Measurements from ENCODE around the gene IRS1.

IRS1 gene

DNA sequence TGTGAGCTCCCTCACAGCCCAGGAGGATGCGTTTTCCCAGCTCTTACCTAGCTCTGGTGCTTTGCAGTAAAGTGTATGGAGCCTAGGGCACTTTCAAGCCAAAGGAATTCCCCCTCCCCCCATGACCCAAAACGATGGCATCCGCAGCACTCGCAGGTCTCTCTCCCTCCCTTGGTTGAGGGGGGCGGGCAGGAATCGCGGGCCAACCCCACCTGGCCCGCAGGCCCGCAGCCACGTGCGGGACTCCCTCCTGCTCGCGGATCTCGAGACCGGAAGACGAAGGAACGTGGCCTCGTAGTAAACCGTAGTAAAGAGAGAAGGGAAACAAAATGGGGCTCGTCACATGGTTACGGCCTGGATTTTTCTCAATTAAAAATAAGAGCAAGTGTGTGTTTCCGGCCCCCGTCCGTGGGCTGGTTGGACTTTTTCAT is 8.5 kb downstream of the IRS1 start:
- peak; percentile 59 for DNase-seq (ENCODE audit: low read depth)

DNA sequence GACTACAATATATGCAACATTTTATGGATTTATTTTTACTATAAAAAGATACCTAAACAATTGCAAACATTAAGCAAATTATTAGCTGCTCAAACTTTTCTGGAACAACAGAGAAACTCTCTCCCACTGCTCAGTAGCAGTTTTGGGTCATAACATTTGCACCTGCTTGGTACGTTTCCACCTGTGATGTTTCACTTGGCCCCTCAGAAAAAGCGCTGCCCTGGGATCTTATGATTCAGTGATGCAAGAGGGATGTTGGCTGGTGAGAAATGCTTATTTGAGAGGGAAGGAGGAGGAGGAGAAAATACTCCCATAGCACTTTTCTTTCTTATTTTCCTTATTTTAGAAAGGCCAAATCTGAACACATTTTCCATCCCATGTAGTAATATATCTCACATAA is 9.2 kb downstream of the IRS1 start:
- DNase-seq (ENCODE audit: low read depth) = no peak

DNA sequence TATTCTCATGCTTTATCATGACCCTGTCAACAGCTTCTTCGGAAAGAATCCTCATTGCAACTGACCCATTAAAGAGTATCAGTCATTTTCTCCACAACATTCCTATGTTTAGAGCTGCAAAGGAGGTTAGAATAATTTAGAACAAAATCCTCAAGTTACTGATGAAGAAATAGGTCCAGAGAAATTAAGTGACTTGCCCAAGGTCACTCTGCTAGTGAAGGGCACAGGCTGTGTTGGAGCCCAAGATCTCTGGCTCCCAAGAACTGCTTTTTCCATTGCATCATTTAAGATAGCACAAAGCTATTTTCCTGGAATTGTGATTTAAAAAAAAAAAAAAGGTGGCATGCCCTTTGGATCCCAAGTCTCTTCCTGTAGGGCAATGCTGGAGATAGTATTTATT is 9.6 kb downstream of the IRS1 start:
- no peak for DNase-seq (ENCODE audit: low read depth)

DNA sequence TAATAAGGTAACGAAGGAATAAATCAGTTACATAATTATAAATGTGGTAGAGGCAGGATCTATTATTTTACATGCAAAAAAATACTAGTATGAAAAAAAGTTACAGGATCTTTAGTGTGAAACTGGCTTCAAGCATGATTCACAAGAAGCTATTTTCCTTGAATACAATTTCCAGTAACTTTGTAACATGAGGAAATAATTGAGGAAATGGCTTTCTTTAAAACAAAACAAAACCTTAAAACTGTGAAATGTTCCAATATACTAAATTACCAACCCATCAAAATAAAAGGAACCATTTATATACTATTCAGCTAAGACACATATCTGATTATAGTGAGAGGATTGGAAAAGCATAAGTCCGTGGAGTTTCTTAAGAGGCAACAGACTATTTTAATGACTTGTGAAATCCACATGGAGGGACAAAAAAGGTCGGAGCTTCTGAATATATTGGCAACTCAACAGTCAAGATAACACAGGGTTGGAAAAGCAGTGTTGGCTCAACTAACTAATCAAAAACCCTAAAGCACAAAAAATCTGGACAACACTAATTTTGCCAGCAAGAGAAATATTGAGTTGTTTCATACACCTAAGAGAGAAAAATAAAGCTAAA is 10.6 kb downstream of the IRS1 start:
- no peak for DNase-seq (ENCODE audit: low read depth)

DNA sequence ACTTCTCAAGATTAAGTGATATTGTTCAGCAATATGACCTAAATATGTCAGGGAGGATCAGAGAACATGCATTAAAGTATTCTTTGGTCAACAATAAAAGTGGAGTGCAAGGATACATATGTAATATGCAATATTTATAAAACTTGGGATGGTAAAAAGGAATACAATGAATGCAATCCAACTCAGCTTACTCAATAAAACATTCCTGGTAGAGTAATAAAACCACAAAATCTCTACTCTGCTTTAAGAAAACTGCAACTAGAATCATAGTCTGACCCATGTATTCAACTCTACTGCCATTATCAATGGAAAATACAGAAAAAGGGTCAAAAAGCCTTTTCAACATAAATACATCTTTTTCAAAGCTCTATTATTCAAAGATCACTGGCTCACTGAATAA is 11.6 kb downstream of the IRS1 start:
- DNase-seq (ENCODE audit: low read depth) = no peak

DNA sequence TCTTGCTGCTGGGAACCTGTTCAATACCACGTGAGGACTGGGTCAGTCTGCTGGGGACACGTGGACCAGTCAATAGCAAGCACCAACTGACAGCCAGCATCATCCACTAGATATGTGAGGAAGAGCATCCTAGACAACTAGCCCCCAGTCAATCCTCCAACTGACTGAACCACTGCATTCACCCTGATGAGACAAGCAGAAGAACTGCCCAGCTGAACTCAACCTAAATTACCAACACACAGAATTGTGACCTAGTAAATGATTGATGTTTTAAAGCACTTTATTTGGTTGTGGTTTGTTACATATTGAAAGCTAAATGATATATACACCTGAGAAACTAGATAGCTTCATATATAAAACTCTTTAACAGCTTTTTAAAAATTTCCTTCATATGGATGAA is 15.7 kb downstream of the IRS1 start:
- DNase-seq (ENCODE audit: low read depth) = no peak

DNA sequence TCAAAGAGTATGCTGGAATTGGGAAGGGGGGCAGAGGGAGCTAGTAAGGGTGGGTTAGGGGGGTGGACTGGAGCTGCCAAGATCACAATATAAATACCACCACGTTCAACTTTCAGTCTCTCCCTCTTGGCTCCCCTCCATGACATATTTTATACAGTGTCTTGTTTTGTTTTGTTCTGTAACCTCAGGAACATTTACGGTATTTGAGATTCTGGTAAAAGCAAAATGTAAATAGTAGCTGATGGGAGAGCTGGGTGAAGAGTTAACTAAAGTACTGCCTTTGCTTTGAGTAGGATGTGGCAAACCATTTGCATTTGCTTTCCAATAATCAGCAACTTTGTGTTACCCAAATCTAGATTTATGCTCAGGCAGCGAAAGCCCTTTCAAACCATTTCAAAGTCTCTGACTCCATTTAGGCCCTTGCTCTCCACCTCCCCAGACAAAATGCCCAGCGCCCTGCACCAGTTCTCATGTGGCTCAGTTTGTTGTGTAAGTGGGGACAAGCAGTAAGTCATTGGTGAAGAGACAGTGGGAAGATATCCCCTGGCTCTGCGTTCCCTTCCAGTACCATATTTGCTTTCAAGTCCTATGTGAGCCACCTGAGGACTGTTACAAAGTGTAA is 17.4 kb downstream of the IRS1 start:
- DNase-seq (ENCODE audit: low read depth) = no peak

DNA sequence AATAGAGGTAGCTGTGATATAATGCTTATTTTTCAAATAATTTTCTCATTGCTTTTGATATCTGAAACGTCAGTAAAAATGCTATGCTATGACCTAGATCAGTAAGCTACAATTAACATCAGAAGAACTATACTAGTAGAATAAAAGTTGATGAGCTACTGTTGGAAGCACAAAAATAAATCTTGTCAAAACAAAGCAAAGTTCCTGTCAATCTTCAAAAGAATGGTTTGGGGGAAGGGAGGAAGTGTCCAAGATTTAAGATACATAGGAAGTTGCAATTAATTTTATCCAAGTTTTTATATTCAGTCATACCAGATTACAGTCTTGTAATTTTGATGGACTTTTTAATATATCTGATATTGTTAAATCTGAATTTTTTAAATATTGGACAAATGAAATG is 19.2 kb downstream of the IRS1 start:
- no peak for DNase-seq (ENCODE audit: low read depth)

DNA sequence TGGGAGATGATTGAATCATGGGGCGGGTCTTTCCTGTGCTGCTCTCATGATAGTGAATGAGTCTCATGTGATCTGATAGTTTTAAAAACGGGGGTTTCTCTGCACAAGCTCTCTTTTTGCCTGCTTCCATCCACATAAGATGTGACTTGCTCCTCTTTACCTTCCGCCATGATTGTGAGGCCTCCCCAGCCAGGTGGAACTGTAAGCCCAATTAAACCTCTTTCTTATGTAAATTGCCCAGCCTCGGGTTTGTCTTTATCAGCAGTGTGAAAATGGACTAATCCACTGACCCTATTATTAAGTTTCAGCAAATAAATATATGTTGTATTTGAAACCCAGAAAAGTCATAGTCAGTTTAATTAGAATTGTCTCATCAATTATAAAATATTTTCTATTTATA is 22.0 kb downstream of the IRS1 start:
- no peak for DNase-seq (ENCODE audit: low read depth)

DNA sequence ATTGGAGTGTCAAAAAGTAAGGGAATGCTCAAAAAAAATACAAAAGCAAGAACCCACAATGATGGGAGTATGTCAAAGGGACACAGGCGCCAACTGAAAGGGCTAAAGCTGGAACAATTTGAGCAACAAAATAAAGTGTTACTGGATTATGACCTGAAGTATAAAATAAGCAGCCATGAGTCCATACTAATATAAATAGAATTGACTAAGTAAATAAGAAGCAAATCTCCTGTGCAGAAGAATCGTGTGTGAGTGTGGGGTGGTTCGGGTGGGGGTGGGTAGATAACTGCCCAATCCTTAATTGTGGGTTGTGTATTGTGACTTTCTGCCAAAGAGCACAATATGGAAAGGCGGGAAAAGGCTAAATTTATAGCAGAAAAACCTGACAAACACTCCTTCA is 23.5 kb downstream of the IRS1 start:
- no peak for DNase-seq (ENCODE audit: low read depth)

DNA sequence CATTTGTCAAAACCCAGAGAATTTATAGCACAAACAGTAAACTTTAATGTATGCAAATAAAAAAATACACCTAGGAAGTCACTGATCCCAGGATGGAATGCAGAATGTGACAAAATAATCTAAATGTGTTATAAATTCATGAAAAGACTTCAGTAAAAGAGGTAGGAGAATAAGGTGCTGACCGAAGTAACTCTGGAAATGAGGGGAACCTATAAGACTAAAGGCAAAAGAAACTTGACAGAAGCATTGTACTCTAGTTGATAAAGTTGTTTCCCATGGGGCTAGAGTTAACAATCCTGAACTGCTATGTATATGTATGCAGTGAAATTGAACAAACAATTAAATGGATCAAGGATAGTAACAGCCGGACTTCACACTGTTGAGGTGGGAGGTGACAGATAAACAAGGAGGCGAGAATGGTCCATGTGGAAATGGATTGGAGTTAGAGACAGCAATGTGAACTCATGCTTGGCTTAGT is 24.5 kb downstream of the IRS1 start:
- no peak for DNase-seq (ENCODE audit: low read depth)

DNA sequence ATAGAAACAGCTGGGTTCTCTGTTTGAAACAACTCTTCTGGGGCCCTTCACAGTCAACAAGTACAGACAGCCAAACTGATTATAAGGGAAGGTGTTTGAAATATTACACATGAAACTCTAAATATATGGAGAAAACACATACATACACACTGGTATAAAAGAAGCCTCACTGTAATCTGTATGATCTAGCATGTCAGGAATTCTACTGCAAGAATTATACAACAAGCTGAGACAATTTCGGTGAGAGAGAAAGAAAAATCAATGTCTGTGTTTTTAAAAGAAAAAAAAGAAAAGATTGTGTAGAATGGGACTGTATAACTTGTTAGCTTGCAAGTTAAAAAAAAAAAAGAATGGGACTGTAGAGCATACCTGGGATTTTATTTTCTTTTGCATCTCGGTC is 26.3 kb downstream of the IRS1 start:
- DNase-seq (ENCODE audit: low read depth) = no peak

DNA sequence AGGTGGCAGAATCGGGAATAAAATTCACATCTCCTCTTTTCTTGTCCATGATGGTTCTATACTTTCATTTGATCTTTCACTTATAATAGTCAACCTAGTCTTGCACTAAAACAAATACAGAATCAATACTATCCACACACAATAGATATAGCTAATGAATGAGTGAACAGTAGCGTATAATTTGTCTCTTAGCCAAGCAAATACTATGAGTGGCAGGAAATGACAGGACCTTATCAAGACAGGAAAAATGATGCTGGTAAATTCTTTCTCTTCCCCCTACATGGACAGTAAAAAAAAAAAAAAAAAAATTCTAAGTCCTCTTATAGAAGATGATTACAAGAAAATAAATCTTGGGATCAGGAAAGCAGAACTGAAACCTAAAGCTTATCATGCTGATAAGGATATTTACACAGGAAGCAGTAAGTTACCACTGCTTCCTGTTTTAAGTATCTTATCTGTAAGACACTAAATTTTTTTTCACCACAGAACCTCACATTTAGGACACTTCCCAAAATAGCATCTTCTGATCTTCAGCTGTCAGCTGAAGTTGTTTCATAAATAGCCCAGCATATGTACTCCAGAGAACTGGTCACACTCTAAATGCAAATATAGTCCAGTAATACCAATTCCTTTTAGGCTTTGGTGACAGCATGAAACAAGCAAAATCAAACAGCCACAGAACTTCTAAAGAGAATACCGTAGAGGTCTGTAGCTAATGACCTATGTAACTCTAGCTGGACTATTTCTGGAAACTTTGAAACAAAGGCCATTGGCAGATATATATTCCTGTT is 27.0 kb downstream of the IRS1 start:
- no peak for DNase-seq (ENCODE audit: low read depth)

DNA sequence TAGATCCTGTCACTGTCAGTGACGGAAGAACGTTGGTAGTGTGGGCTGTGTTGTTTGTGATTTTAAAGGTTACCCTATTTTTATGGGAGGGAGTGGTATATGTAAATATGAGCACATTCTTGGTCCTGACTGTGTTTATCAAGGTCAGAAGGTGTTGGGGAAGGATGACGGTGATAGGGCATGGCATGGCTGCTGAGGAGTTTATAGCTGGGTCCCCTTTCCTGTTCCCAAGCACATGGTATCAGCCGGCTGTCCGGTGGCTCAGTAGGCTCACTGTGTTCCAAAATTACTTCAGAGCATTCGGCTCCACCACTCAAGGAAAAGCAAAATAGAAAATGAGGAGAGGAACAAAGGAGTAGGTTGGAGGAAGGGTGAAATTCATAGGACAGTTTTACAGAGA is 28.6 kb downstream of the IRS1 start:
- DNase-seq (ENCODE audit: low read depth) = no peak

DNA sequence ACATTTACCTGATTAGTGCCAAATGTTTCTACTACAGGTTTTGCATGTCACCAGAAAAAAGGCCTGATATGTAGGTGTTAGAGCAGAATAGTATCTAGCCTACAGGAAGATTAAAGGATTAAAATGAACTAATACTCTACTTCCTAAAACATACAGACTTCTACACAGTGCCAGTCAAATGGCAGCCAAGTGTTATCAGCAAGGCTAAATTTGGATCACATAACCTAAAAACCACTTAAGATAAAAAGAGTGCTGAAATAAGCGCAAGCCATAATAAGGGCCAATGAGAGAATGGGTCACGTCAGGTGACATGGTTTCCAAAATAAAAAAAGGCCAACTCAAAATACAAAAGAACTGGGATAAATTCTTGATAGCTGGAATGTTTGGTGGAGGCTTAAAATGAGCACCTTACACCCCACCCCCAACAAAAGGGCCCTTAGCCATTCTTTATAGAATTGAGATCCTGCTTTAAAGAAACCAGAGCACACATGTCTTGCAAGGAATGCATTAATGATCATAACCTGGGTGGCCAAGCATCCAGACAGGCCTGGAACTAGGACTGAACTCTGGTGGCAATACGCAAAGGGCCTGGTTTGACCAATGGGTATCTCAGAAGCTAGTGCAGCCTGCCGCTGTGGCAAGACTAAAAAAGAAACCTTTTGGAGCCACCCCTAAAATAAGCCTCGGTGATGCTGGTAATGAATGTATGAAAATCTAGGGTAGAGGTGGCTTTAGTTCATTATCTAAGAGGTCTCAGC is 32.4 kb downstream of the IRS1 start:
- DNase-seq (ENCODE audit: low read depth) = no peak

DNA sequence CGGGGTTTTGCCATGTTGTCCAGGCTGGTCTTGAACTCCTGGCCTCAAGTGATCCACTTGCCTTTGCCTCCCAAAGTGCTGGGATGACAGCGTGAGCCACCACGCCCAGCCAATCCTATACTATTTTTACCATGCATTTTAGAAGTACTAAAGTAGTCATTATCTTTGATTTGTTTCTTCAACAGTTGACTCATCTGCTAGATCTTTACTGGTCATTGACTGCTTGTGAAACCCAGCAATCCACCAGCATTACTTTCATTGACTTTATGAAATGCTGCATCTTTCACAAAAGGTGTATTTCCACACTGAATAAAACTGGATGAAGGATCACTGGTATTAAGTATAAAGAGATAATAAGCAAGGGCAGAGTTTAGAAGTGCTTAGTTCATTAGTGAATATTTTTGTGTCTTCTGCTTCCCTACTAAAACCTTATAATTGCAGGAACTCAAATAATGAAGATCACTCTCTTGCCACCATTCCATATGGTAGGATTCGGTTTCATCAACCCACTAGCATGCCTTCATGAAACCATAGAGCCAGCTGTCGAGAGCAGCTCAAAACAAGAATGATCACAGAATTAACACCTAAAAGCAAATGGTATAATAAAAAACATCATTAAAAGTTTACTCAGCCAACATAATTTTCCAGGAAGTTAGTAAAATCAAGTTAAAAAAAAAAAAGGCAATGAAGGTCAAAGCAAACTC is 33.1 kb downstream of the IRS1 start:
- peak; percentile 36 for DNase-seq (ENCODE audit: low read depth)

DNA sequence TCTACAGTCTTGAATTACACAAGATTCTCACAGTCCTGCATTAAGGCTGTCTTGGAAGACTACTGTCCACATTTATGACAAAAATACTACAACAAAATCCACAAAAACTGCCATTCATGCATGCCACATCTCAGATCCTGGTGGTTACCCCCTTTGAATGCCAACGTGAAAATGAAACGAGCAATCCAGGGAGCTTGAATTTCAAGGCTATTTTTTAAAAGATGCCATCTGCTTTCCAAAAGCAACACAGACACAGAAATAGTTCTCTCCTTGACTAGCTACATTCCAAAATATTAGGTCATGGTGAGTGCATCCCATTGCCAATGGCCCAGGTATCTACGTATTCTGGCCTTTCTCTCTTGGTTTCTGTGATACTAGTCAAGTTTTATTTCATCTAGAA is 36.3 kb downstream of the IRS1 start:
- peak; percentile 28 for DNase-seq (ENCODE audit: low read depth)

DNA sequence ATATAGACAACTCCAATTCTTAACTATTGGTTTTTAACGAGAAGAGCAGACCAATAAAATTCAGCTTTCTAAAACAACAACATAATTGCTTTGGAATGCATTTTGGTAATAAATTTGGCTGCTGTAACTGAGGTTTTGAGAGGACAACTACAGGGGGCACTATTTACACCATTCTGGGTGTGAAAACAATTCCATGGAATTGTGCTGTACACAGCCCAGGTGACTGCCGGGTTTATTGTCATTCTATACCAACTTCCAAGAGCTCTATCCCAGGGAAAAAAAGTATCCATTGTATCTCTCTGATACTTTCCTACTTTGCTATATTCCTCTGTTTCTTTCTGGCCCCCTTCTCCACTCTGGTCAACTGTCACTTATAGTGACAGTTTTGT is 38.4 kb downstream of the IRS1 start:
- DNase-seq (ENCODE audit: low read depth) = no peak

DNA sequence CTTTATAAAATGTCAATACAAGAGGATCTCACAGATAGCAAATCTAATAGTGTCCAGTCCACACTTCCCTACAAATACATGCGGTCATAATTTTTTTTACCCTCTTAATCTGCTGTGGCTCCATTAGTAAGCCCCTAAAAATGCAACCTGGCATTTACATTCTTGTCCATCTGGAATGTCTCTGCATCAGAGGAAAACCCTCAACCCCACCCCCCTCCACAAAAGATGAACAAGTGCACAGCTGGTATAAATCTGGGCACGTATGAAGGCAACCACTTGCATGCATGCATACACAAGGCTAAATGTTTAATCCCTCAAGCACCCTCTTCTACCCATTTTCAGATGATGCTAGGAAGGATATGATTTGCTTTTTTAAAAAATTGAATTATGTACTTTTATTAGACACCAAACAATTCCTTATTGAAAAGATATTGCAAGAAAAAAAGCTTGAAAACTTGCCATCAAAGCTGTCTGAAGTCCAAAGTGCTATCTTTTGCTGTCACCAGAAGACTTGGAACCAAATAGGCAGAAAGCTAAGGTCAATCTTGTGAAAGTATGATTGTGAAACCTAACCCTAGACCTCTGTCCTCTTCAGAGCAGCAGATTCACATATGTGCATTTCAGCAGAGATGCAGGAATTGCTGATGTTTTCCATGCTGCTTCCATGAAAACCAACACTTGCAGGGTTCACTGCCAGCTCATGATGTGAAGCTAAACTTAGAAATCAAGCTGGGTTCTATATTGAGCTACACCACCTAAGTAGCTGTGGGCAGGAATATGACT is 39.0 kb downstream of the IRS1 start:
- peak; percentile 95 for DNase-seq (ENCODE audit: low read depth)

DNA sequence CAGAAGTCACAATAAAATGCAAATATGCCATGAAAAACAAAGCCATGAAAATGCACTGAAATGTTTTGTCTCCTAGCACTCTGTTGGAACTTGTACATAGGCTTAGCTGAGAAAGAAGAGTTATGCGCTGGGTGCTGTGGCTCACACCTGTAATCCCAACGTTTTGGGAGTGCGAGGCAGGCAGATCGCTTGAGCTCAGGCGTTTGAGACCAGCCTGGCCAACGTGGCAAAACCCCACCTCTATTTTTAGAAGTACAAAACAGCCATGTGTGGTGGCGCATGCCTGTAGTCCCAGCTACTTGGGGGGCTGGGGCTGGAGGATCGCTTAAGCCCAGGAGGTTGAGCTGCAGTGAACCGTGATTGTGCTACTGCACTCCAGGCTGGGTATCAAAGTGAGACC is 39.9 kb downstream of the IRS1 start:
- no peak for DNase-seq (ENCODE audit: low read depth)

DNA sequence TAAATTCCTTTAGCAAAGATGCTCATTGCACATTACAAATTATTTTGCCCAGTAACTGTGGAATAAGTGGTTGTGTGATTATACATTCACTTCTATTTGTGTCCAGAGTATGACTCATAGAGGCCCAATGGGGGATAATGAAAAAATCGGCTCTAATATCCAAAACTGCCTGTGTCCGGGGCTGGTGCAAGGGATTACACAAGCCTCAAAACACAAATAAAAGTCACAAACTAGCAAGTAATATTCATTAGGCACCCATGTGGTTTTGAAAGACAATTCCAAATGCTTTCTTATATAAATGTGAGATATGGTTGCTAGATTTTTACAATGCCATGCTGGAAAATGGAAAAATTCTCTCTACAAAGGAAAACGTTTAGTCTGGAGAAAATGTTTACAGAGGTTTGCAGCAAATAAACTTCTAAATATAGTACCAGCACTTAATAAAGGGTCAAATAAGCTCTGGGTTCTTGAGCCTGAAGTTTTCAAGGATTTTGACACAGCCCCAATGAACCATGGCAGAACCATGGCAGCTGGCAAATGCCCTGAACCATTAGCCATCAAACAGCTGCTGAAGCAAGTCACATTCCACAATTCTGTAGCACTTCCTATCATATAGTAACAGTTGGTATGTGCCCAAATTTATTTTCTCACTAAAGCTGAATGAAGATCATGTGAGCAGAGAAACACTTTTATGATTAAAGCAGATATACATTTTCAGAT is 40.5 kb downstream of the IRS1 start:
- peak; percentile 79 for DNase-seq (ENCODE audit: low read depth)
